HUES64 (cell line): ENCODE results near the gene PAM.

Source experiments
- H3K27ac ChIP-seq: 2 replicates; pipeline ENCODE4 v1.7.0; 2013; ENCODE audit warnings: low read depth, low read length, inconsistent platforms
- H3K27me3 ChIP-seq: 2 replicates; pipeline ENCODE4 v1.6.1; 2013; ENCODE audit warnings: mild to moderate bottlenecking, low read length; ENCODE audit not compliant: insufficient read depth
- H3K36me3 ChIP-seq: 2 replicates; pipeline ENCODE4 v1.6.1; 2013; ENCODE audit warnings: mild to moderate bottlenecking, low read length; ENCODE audit not compliant: insufficient read depth
- H3K4me1 ChIP-seq: 2 replicates; pipeline ENCODE4 v1.6.1; 2013; ENCODE audit warnings: mild to moderate bottlenecking, low read length, moderate library complexity; ENCODE audit not compliant: insufficient read depth
- H3K4me3 ChIP-seq: 2 replicates; pipeline ENCODE4 v1.5.1; 2013; ENCODE audit warnings: mild to moderate bottlenecking, low read length, moderate library complexity
- H3K9ac ChIP-seq: 2 replicates; pipeline ENCODE4 v1.6.1; 2013; ENCODE audit warnings: mild to moderate bottlenecking, low read depth, low read length
- H3K9me3 ChIP-seq: 2 replicates; pipeline ENCODE4 v1.6.1; 2013; ENCODE audit warnings: low read depth, low read length; ENCODE audit not compliant: insufficient read depth
- WGBS: fragments of 150-250, 120-280 bp; methylation state at CpG from one replicate; pipeline ENCODE4 v1.1.7; 2013; ENCODE audit warnings: missing lambda C conversion rate; 5-methylcytosine and 5-hydroxymethylcytosine counted together

The PAM gene

GRCh38 chr5:102753889-102754766 is 977 bp upstream of the PAM start:
- no peak overlapping the region for H3K27ac ChIP-seq
- H3K4me3 ChIP-seq = peak overlapping the region; percentile 87

GRCh38 chr5:102755686-102756371 is 724 bp downstream of the PAM start:
- Histone ChIP-seq H3K9me3 (no peaks in the 10 kb centered on the region), H3K27ac (no peak overlapping the region), H3K9ac (peak overlapping the region; percentile 65), H3K36me3 (no peaks in the 10 kb centered on the region), H3K4me1 (peaks cover 6% of the 10 kb centered on the region), H3K27me3 (peaks cover 38% of the 10 kb centered on the region), H3K4me3 (peak overlapping the region; percentile 87)
- 3% methylated on average over 29 of the region's 29 CpGs for WGBS

More at GRCh38 chr5:102753889-102754766, 977 bp upstream of the PAM start:
- Histone ChIP-seq H3K27me3 (peaks cover 38% of the 10 kb centered on the region), H3K4me1 (peaks cover 16% of the 10 kb centered on the region), H3K36me3 (no peaks in the 10 kb centered on the region), H3K9me3 (no peaks in the 10 kb centered on the region), H3K9ac (peak overlapping the region; percentile 65)
- 13% methylated on average over 32 of the region's 32 CpGs for WGBS

GRCh38 chr5:102758576-102758975 is 3.5 kb downstream of the PAM start:
- Histone ChIP-seq H3K4me3 (no peak overlapping the region), H3K9ac (no peak overlapping the region), H3K27me3 (peaks cover 24% of the 10 kb centered on the region), H3K36me3 (no peaks in the 10 kb centered on the region), H3K4me1 (peaks cover 31% of the 10 kb centered on the region), H3K27ac (no peak overlapping the region), H3K9me3 (no peaks in the 10 kb centered on the region)

GRCh38 chr5:102759289-102759688 is 4.2 kb downstream of the PAM start:
- Histone ChIP-seq H3K4me3 (no peak overlapping the region), H3K27ac (no peak overlapping the region), H3K4me1 (peaks cover 31% of the 10 kb centered on the region), H3K27me3 (peaks cover 16% of the 10 kb centered on the region), H3K9me3 (no peaks in the 10 kb centered on the region), H3K9ac (no peak overlapping the region), H3K36me3 (no peaks in the 10 kb centered on the region)
- 91% methylated on average over 1 of the region's 1 CpG for WGBS

GRCh38 chr5:102759700-102760099 is 4.6 kb downstream of the PAM start:
- no peak overlapping the region for H3K9ac ChIP-seq
- H3K36me3 ChIP-seq = no peaks in the 10 kb centered on the region
- peaks cover 12% of the 10 kb centered on the region for H3K27me3 ChIP-seq
- H3K27ac ChIP-seq = no peak overlapping the region
- H3K4me3 ChIP-seq = no peak overlapping the region
- peaks cover 31% of the 10 kb centered on the region for H3K4me1 ChIP-seq
- 88% methylated on average over 2 of the region's 2 CpGs for WGBS
- no peaks in the 10 kb centered on the region for H3K9me3 ChIP-seq

- Histone ChIP-seq H3K27me3 (peaks cover 10% of the 10 kb centered on the region), H3K9ac (no peak overlapping the region), H3K4me3 (no peak overlapping the region), H3K27ac (no peak overlapping the region), H3K4me1 (peaks cover 31% of the 10 kb centered on the region), H3K36me3 (no peaks in the 10 kb centered on the region), H3K9me3 (no peaks in the 10 kb centered on the region)
- 78% methylated on average over 2 of the region's 2 CpGs for WGBS
Observed at GRCh38 chr5:102760815-102761214, 5.7 kb downstream of the PAM start.

GRCh38 chr5:102762095-102762534 is 7.0 kb downstream of the PAM start:
- Histone ChIP-seq H3K4me3 (no peak overlapping the region), H3K9ac (no peak overlapping the region; the same call in 1 of the 2 replicates), H3K4me1 (peaks cover 29% of the 10 kb centered on the region), H3K27ac (no peak overlapping the region), H3K27me3 (no peaks in the 10 kb centered on the region), H3K36me3 (no peaks in the 10 kb centered on the region), H3K9me3 (no peaks in the 10 kb centered on the region)

GRCh38 chr5:102762562-102763227 is 7.6 kb downstream of the PAM start:
- WGBS = 79% methylated on average over 4 of the region's 4 CpGs
- H3K27ac ChIP-seq = no peak overlapping the region
- peaks cover 33% of the 10 kb centered on the region for H3K4me1 ChIP-seq
- no peaks in the 10 kb centered on the region for H3K9me3 ChIP-seq
- H3K4me3 ChIP-seq = no peak overlapping the region
- no peaks in the 10 kb centered on the region for H3K27me3 ChIP-seq
- H3K9ac ChIP-seq = no peak overlapping the region
- H3K36me3 ChIP-seq = no peaks in the 10 kb centered on the region

GRCh38 chr5:102763734-102764133 is 8.6 kb downstream of the PAM start:
- Histone ChIP-seq H3K9me3 (no peaks in the 10 kb centered on the region), H3K4me3 (no peak overlapping the region), H3K36me3 (no peaks in the 10 kb centered on the region), H3K27me3 (no peaks in the 10 kb centered on the region), H3K27ac (no peak overlapping the region), H3K9ac (no peak overlapping the region), H3K4me1 (peaks cover 33% of the 10 kb centered on the region)
- 87% methylated on average over 5 of the region's 5 CpGs for WGBS

- Histone ChIP-seq H3K27me3 (no peaks in the 10 kb centered on the region), H3K4me3 (no peak overlapping the region), H3K9ac (no peak overlapping the region), H3K27ac (no peak overlapping the region), H3K4me1 (peaks cover 33% of the 10 kb centered on the region), H3K36me3 (no peaks in the 10 kb centered on the region), H3K9me3 (no peaks in the 10 kb centered on the region)
- WGBS = 91% methylated on average over 4 of the region's 7 CpGs
Observed at GRCh38 chr5:102764381-102765004, 9.4 kb downstream of the PAM start.

- 94% methylated on average over 2 of the region's 3 CpGs for WGBS
- no peaks in the 10 kb centered on the region for H3K9me3 ChIP-seq
- no peaks in the 10 kb centered on the region for H3K36me3 ChIP-seq
- H3K4me3 ChIP-seq = no peak overlapping the region
- H3K27ac ChIP-seq = no peak overlapping the region
- H3K9ac ChIP-seq = no peak overlapping the region
- peaks cover 37% of the 10 kb centered on the region for H3K4me1 ChIP-seq
- H3K27me3 ChIP-seq = no peaks in the 10 kb centered on the region
Observed at GRCh38 chr5:102765350-102765749, 10.2 kb downstream of the PAM start.
